ENCODE data around the gene ZNF135. TPM values are rescaled to one million over a fixed set of nuclear protein-coding genes. Genes with fewer than 3 reads are reported as not detected.

The ZNF135 gene
- total RNA-seq, 4 donors from 2014 or later = 1.2 to 10.9 (median 4.3) TPM

- DNase-seq (ENCODE audit: low spot score) = no peak
- no peak for ATAC-seq (ENCODE audit: low FRiP score)
- TF ChIP-seq CTCF (IDR thresholded peaks at IDR 0.05) = no peak
These were observed 21.0 kb upstream of the ZNF135 start for GRCh38 chr19:58037927-58038687.

- no peak for TF ChIP-seq CTCF (IDR thresholded peaks at IDR 0.05)
- ATAC-seq (ENCODE audit: low FRiP score) (no peak), DNase-seq (ENCODE audit: low spot score) (no peak)
These were observed 20.3 kb upstream of the ZNF135 start for GRCh38 chr19:58038688-58039204.

GRCh38 chr19:58040751-58041525 is 18.1 kb upstream of the ZNF135 start:
- no peak for TF ChIP-seq CTCF (IDR thresholded peaks at IDR 0.05)
- no peak for DNase-seq (ENCODE audit: low spot score)
- ATAC-seq (ENCODE audit: low FRiP score) = no peak

- no peak for DNase-seq (ENCODE audit: low spot score)
- no peak for ATAC-seq (ENCODE audit: low FRiP score)
- no peak for TF ChIP-seq CTCF (IDR thresholded peaks at IDR 0.05)
These were observed 16.4 kb upstream of the ZNF135 start for GRCh38 chr19:58042495-58043340.

- ATAC-seq (ENCODE audit: low FRiP score) (no peak), DNase-seq (ENCODE audit: low spot score) (no peak)
- TF ChIP-seq CTCF (IDR thresholded peaks at IDR 0.05) = no peak
These were observed 14.7 kb upstream of the ZNF135 start for GRCh38 chr19:58044391-58044790.

- ATAC-seq (ENCODE audit: low FRiP score) (no peak), DNase-seq (ENCODE audit: low spot score) (no peak)
- TF ChIP-seq CTCF (IDR thresholded peaks at IDR 0.05) = no peak
These were observed 14.2 kb upstream of the ZNF135 start for GRCh38 chr19:58044886-58045285.
